ENCODE measurements around the gene MAPKAP1.

DNA sequence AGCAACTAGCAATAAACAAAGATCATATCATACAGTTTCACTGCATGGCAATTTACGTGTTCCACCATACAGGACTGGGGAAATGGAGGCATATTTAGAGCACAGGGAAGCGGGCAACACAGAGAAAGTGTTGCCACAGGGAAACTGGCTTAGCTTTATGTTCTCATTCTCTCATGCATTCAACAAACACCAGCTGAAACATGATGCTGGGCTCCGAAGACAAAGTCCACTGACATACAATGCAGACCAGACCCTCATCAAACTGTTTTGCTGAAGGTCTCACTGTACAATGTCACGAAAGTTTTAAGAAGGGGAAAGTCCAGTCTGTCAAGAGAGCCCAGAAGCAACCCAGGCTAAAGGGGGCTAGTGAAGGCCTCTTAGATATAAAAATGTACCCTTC, 115.1 kb downstream of the MAPKAP1 start:
- TF ChIP-seq BHLHE40 (IDR thresholded peaks at IDR 0.05; ENCODE audit: borderline replicate concordance), result no peak
- no peak for TF ChIP-seq SUZ12 (IDR thresholded peaks at IDR 0.05)
- TF ChIP-seq ELF4 (IDR thresholded peaks at IDR 0.05), result no peak

Data from HEK293T (cell line).